IMR-90 (cell line): ENCODE measurements around the gene ZNF48. TPM values are rescaled to one million over a fixed set of nuclear protein-coding genes. Genes with fewer than 3 reads are reported as not detected.

ENCODE experiments used
- ATAC-seq: fragments of 200-7000 bp; cut with Tn5 transposase; 2 replicates; pipeline ENCODE4 v1.9.1; 2020; ENCODE audit warnings: low read depth, mild to moderate bottlenecking, moderate library complexity
- BruUV-seq: library from RNA; stranded (reverse); fragments of 400-500 nt; replicated peaks from 2 replicates; lab custom pipeline; 2021; lab: Mats Ljungman, UMichigan
- CTCF ChIA-PET: fragments of 300-600 bp; formaldehyde crosslinking; extraction: SDS; loops from one replicate; lab custom pipeline; 2021; ENCODE audit warnings: antibody characterized with exemption; lab: Yijun Ruan, JAX
- POLR2A ChIA-PET: fragments of 300-600 bp; sonication (Branson Sonifier 250); formaldehyde crosslinking; loops from one replicate; lab custom pipeline; 2022; ENCODE audit warnings: antibody characterized with exemption; ENCODE audit not compliant: unreplicated experiment; lab: Charles Lee
- DNase-seq: peaks from one replicate; pipeline ENCODE4 v3.0.0; 2013
- H2AFZ ChIP-seq: replicated peaks from 2 replicates; pipeline ENCODE3; 2013; ENCODE audit warnings: low read length, mild to moderate bottlenecking; ENCODE audit not compliant: poor library complexity
- H2AK5ac ChIP-seq: 2 replicates; pipeline ENCODE4 v1.6.1; 2013; ENCODE audit warnings: low read depth, low read length, inconsistent platforms
- H2AK9ac ChIP-seq: replicated peaks from 2 replicates; pipeline ENCODE3; 2013; ENCODE audit warnings: mild to moderate bottlenecking, low read depth, low read length, moderate library complexity; ENCODE audit not compliant: poor library complexity
- H2BK120ac ChIP-seq: 2 replicates; pipeline ENCODE4 v1.6.1; 2013; ENCODE audit warnings: low read depth, low read length, inconsistent platforms
- H2BK15ac ChIP-seq: 3 replicates; pipeline ENCODE4 v1.6.1; 2013; ENCODE audit warnings: low read depth, low read length, inconsistent platforms
- H2BK20ac ChIP-seq: 2 replicates; pipeline ENCODE4 v1.6.1; 2013; ENCODE audit warnings: low read depth, mild to moderate bottlenecking, inconsistent platforms, low read length, moderate library complexity
- H2BK5ac ChIP-seq: 2 replicates; pipeline ENCODE4 v1.6.1; 2013; ENCODE audit warnings: mild to moderate bottlenecking, low read depth, low read length, inconsistent platforms; ENCODE audit not compliant: poor library complexity, severe bottlenecking
- H3K14ac ChIP-seq: replicated peaks from 2 replicates; pipeline ENCODE4 v1.6.1; 2013; ENCODE audit warnings: low read depth, low read length, inconsistent platforms
- H3K18ac ChIP-seq: 2 replicates; pipeline ENCODE4 v1.6.1; 2013; ENCODE audit warnings: low read depth, low read length, control low read depth
- H3K23ac ChIP-seq: 2 replicates; pipeline ENCODE4 v1.6.1; 2013; ENCODE audit warnings: low read depth, low read length, inconsistent platforms
- H3K27ac ChIP-seq: 2 replicates; pipeline ENCODE4 v1.5.1; 2013; ENCODE audit warnings: mild to moderate bottlenecking, control low read depth, low read length; ENCODE audit not compliant: insufficient read depth
- H3K27me3 ChIP-seq: 2 replicates; pipeline ENCODE4 v1.6.1; 2013; ENCODE audit warnings: low read length; ENCODE audit not compliant: control insufficient read depth, insufficient read depth
- H3K36me3 ChIP-seq: 2 replicates; pipeline ENCODE4 v1.6.1; 2013; ENCODE audit warnings: low read length, mixed read lengths; ENCODE audit not compliant: control insufficient read depth, insufficient read depth
- H3K4ac ChIP-seq: 2 replicates; pipeline ENCODE4 v1.6.1; 2013; ENCODE audit warnings: low read depth, low read length, inconsistent platforms
- H3K4me1 ChIP-seq: 2 replicates; pipeline ENCODE4 v1.6.1; 2013; ENCODE audit warnings: low read length, mixed read lengths; ENCODE audit not compliant: control insufficient read depth, insufficient read depth
- H3K4me2 ChIP-seq: 2 replicates; pipeline ENCODE4 v1.6.1; 2013; ENCODE audit warnings: low read depth, mild to moderate bottlenecking, control low read depth, low read length, moderate library complexity
- H3K4me3 ChIP-seq: 2 replicates; pipeline ENCODE4 v1.5.1; 2013; ENCODE audit warnings: low read depth, mild to moderate bottlenecking, control low read depth, low read length, moderate library complexity; ENCODE audit not compliant: insufficient read depth
- H3K56ac ChIP-seq: 2 replicates; pipeline ENCODE4 v1.6.1; 2013; ENCODE audit warnings: low read length, inconsistent platforms; ENCODE audit not compliant: insufficient read depth; ENCODE audit errors: extremely low read depth
- H3K79me1 ChIP-seq, 2 experiments: 2 replicates each; pipeline ENCODE4 v1.6.1; 2013; ENCODE audit warnings: low read length in 2 of 2, inconsistent platforms in 1 of 2, low read depth in 1 of 2
- H3K9ac ChIP-seq: 2 replicates; pipeline ENCODE4 v1.6.1; 2013; ENCODE audit warnings: low read depth, low read length, control low read depth
- H3K9me1 ChIP-seq: 2 replicates; pipeline ENCODE4 v1.6.1; 2013; ENCODE audit warnings: low read length, inconsistent platforms; ENCODE audit not compliant: insufficient read depth
- H3K9me3 ChIP-seq: 2 replicates; pipeline ENCODE4 v1.6.1; 2013; ENCODE audit warnings: low read length; ENCODE audit not compliant: control insufficient read depth, insufficient read depth
- H4K20me1 ChIP-seq: 2 replicates; pipeline ENCODE4 v1.6.1; 2013; ENCODE audit warnings: low read length, inconsistent platforms; ENCODE audit not compliant: insufficient read depth
- H4K5ac ChIP-seq: 2 replicates; pipeline ENCODE4 v1.6.1; 2013; ENCODE audit warnings: mild to moderate bottlenecking, low read depth, low read length, control low read depth
- H4K8ac ChIP-seq, 2 experiments: 2 replicates each; pipeline ENCODE4 v1.6.1; 2013; ENCODE audit warnings: low read depth in 2 of 2, low read length in 2 of 2, control low read depth in 1 of 2, inconsistent platforms in 1 of 2
- H4K91ac ChIP-seq: 2 replicates; pipeline ENCODE4 v1.6.1; 2013; ENCODE audit warnings: low read depth, low read length, inconsistent platforms; ENCODE audit not compliant: insufficient read depth
- BHLHE40 ChIP-seq: fragments of 150-350 bp; IDR thresholded peaks from 2 replicates; pipeline ENCODE4 v1.6.1; 2016; ENCODE audit warnings: mild to moderate bottlenecking, low read depth, low read length
- CEBPB ChIP-seq: IDR thresholded peaks from 2 replicates; pipeline ENCODE4 v1.6.1; 2012; ENCODE audit warnings: low read depth, low read length, improper control_type of control experiment
- CHD1 ChIP-seq: IDR thresholded peaks from 2 replicates; pipeline ENCODE4 v1.6.1; 2012; ENCODE audit warnings: low read depth, low read length, improper control_type of control experiment
- FOS ChIP-seq: fragments of 150-350 bp; IDR thresholded peaks from 2 replicates; pipeline ENCODE4 v1.6.1; 2016; ENCODE audit warnings: low read depth, low read length
- MAZ ChIP-seq: IDR thresholded peaks from 2 replicates; pipeline ENCODE4 v1.6.1; 2012; ENCODE audit warnings: low read depth, mild to moderate bottlenecking, low read length, improper control_type of control experiment, moderate library complexity, borderline replicate concordance
- MXI1 ChIP-seq: IDR thresholded peaks from 2 replicates; pipeline ENCODE4 v1.6.1; 2012; ENCODE audit warnings: low read depth, mild to moderate bottlenecking, low read length, moderate library complexity, borderline replicate concordance
- POLR2A ChIP-seq: IDR thresholded peaks from 2 replicates; pipeline ENCODE4 v1.6.1; 2012; ENCODE audit warnings: mild to moderate bottlenecking, low read depth, low read length
- RCOR1 ChIP-seq: IDR thresholded peaks from 2 replicates; pipeline ENCODE4 v1.6.1; 2012; ENCODE audit warnings: mild to moderate bottlenecking, low read length, improper control_type of control experiment; ENCODE audit not compliant: insufficient replicate concordance
- RFX5 ChIP-seq: IDR thresholded peaks from 2 replicates; pipeline ENCODE4 v1.8.0; 2012; ENCODE audit warnings: low read depth, mild to moderate bottlenecking, low read length, moderate library complexity
- WGBS, 2 experiments: methylation state at CpG; one replicate each; pipeline versions ENCODE4 v1.1.5 to v1.1.7; 2013; ENCODE audit warnings: missing lambda C conversion rate in 2 of 2; ENCODE audit not compliant: insufficient read length in 1 of 2; ENCODE audit errors: extremely low coverage in 2 of 2; 5-methylcytosine and 5-hydroxymethylcytosine counted together
- dilution Hi-C: fragments of 300-500 bp; cut with HindIII; formaldehyde crosslinking; loops from one replicate; pipeline ENCODE4 v1.14.3; 2018; ENCODE audit warnings: low sequenced_read_pairs; ENCODE audit not compliant: unreplicated experiment
- in situ Hi-C: fragments of 300-500 bp; cut with MboI; formaldehyde crosslinking; loops from 3 replicates; pipeline ENCODE4 v1.14.3; 2019; ENCODE audit warnings: low sequenced_read_pairs, inconsistent platforms, mixed read lengths
- intact Hi-C: fragments of 100-400 bp; cut with micrococcal nuclease; formaldehyde crosslinking; loops from 2 replicates; pipeline ENCODE4 v1.10.0; 2022
- polyA plus RNA-seq, 3 experiments: library from polyadenylated mRNA; depleted of rRNA; stranded (reverse); fragments of >200 nt; gene quantifications; 2 replicates each; pipeline ENCODE4 v1.2.3, GENCODE V29; 2012; ENCODE audit warnings: low replicate concordance in 1 of 3
- total RNA-seq: library from RNA; depleted of rRNA; stranded (reverse); fragments of >200 nt; gene quantifications from 2 replicates; pipeline ENCODE4 v1.2.3, GENCODE V29; 2012
- TF ChIP-seq, protein P1 (sequence below): conservative IDR thresholded peaks from 2 replicates; pipeline ENCODE4 v1.5.1; 2012; ENCODE audit warnings: mild to moderate bottlenecking, low read depth, low read length, improper control_type of control experiment
- TF ChIP-seq, protein P2 (sequence below): fragments of 150-350 bp; IDR thresholded peaks from 2 replicates; pipeline ENCODE4 v1.6.1; 2016; ENCODE audit warnings: low read depth, mild to moderate bottlenecking, low read length, moderate library complexity, borderline replicate concordance
- TF ChIP-seq, protein P3 (sequence below): fragments of 150-350 bp; IDR thresholded peaks from 2 replicates; pipeline ENCODE4 v1.6.1; 2017; ENCODE audit warnings: mild to moderate bottlenecking, antibody characterized with exemption, low read length, low read depth

The ZNF48 gene
- total and polyA plus RNA-seq, 2 of the 4 experiments (the other 2 are of a cell fraction) = 5.8 to 6.6 TPM

DNA sequence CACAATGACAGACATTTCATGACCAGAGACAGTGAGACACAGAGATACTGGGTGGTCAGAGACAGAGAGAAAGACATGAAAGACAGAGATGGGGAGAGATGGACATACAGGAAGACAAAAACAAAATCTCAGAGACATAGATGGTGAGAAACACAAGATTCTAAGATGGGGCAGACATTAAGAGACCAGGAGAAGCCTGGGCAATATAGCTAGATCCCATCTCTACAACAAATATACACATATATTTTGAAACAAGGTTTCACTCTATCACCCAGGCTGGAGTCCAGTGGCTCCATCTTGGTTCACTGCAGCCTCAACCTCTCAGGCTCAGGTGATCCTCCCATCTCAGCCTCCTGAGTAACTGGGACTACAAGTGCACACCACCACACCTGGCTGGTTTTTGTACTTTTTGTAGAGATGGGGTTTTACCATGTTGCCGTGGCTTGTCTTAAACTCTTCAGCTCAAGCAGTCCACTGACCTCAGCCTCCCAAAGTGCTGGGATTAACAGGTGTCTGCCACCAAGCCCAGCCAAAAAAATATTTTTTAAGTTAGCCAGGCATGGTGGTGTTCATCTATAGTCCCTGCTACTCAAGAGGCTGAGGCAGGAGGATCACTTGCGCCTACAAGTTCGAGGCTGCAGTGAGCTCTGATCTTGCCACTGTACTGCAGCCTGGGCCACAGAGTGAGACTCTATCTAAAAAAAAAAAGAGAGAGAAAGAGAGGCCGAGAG, 15.0 kb upstream of the ZNF48 start:
- ChIA-PET CTCF (no interaction called here), POLR2A (no interaction called here)
- no peak for DNase-seq
- no peak overlapping the region for H2BK20ac ChIP-seq
- no peak overlapping the region for H2AFZ ChIP-seq
- H3K79me1 ChIP-seq = peaks cover 5 to 30% of the 10 kb centered on the region in 2 experiments
- WGBS, 2 experiments = 100% methylated on average over 2 of the region's 4 CpGs; no CpG with 5 or more reads in 1 of the 2 experiments
- no peak overlapping the region for H3K14ac ChIP-seq
- peaks cover 7% of the 10 kb centered on the region for H3K4me1 ChIP-seq
- no TSS peak for BruUV-seq
- no peak overlapping the region for H3K27ac ChIP-seq
- H3K56ac ChIP-seq = no peak overlapping the region
- dilution Hi-C loops = no loop called here
- in situ Hi-C loops = no loop called here
- no peak overlapping the region for H3K18ac ChIP-seq
- H2BK120ac ChIP-seq = no peak overlapping the region
- H3K9me3 ChIP-seq = no peaks in the 10 kb centered on the region
- H3K4me3 ChIP-seq = no peak overlapping the region
- no peak overlapping the region for H2BK15ac ChIP-seq
- no peak overlapping the region for H2AK5ac ChIP-seq
- no peak overlapping the region for H3K4me2 ChIP-seq
- H4K91ac ChIP-seq = no peak overlapping the region
- no peak overlapping the region for H3K9ac ChIP-seq
- no peak overlapping the region for H4K5ac ChIP-seq
- H3K9me1 ChIP-seq = peaks cover 16% of the 10 kb centered on the region
- no peak for TF ChIP-seq CEBPB
- TF ChIP-seq FOS = no peak
- TF ChIP-seq BHLHE40 = no peak
- no peak for TF ChIP-seq MAZ
- TF ChIP-seq RCOR1 = no peak
- TF ChIP-seq, protein P1, sequence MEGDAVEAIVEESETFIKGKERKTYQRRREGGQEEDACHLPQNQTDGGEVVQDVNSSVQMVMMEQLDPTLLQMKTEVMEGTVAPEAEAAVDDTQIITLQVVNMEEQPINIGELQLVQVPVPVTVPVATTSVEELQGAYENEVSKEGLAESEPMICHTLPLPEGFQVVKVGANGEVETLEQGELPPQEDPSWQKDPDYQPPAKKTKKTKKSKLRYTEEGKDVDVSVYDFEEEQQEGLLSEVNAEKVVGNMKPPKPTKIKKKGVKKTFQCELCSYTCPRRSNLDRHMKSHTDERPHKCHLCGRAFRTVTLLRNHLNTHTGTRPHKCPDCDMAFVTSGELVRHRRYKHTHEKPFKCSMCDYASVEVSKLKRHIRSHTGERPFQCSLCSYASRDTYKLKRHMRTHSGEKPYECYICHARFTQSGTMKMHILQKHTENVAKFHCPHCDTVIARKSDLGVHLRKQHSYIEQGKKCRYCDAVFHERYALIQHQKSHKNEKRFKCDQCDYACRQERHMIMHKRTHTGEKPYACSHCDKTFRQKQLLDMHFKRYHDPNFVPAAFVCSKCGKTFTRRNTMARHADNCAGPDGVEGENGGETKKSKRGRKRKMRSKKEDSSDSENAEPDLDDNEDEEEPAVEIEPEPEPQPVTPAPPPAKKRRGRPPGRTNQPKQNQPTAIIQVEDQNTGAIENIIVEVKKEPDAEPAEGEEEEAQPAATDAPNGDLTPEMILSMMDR = no peak
- no peak for TF ChIP-seq MXI1
- TF ChIP-seq, protein P2, sequence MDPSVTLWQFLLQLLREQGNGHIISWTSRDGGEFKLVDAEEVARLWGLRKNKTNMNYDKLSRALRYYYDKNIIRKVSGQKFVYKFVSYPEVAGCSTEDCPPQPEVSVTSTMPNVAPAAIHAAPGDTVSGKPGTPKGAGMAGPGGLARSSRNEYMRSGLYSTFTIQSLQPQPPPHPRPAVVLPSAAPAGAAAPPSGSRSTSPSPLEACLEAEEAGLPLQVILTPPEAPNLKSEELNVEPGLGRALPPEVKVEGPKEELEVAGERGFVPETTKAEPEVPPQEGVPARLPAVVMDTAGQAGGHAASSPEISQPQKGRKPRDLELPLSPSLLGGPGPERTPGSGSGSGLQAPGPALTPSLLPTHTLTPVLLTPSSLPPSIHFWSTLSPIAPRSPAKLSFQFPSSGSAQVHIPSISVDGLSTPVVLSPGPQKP = no peak
- TF ChIP-seq, protein P3, sequence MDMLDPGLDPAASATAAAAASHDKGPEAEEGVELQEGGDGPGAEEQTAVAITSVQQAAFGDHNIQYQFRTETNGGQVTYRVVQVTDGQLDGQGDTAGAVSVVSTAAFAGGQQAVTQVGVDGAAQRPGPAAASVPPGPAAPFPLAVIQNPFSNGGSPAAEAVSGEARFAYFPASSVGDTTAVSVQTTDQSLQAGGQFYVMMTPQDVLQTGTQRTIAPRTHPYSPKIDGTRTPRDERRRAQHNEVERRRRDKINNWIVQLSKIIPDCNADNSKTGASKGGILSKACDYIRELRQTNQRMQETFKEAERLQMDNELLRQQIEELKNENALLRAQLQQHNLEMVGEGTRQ = no peak
- TF ChIP-seq CHD1 = no peak
- no peak for TF ChIP-seq RFX5
- no peak for TF ChIP-seq POLR2A
- H2AK9ac ChIP-seq = no peak overlapping the region
- no peak overlapping the region for H2BK5ac ChIP-seq
- no peak overlapping the region for H4K8ac ChIP-seq
- H4K20me1 ChIP-seq = peaks cover 10% of the 10 kb centered on the region
- ATAC-seq = no peak
- no peaks in the 10 kb centered on the region for H3K36me3 ChIP-seq
- intact Hi-C loops = no loop called here
- H3K27me3 ChIP-seq = no peaks in the 10 kb centered on the region
- no peak overlapping the region for H3K23ac ChIP-seq
- H3K4ac ChIP-seq = no peak overlapping the region
